GM23248 (cell line): Measurements from ENCODE around the gene UBTD2.

ENCODE experiments used
- EZH2 ChIP-seq: fragments of 200-600 bp; sonication (generic); IDR thresholded peaks from 2 replicates; pipeline ENCODE4 v1.6.1; 2018; ENCODE audit warnings: antibody characterized with exemption, mild to moderate bottlenecking; ENCODE audit not compliant: insufficient read depth, poor library complexity, severe bottlenecking
- EZH2phosphoT487 ChIP-seq: fragments of 200-600 bp; sonication (generic); IDR thresholded peaks from 2 replicates; pipeline ENCODE4 v1.6.1; 2018; ENCODE audit warnings: antibody characterized with exemption, moderate library complexity, mild to moderate bottlenecking, low read depth; ENCODE audit not compliant: insufficient read depth

DNA sequence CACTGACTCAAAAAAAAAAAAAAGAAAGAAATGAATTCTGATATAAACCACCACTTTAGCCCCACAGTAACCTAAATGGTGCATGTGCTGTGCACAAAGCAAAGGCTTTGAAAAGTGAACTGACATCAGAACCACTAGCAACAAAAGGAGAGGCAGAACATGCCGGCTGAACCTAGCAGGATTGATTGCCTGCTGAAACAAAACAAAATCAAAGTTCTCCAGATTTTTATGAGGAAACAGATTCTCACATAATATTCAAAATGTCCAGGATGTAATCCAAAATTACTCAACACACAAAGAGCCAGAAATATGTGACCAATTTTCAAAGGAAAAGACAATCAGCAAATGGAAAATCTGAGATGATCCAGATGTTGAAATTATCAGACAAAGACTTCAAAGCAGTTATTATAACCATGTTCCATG lies 37.9 kb downstream of the UBTD2 start:
- TF ChIP-seq EZH2phosphoT487: no peak
- TF ChIP-seq EZH2: no peak
